Lung (tissue), 12 donors: ENCODE measurements around the gene SLC18A3. TPM values are rescaled to one million over a fixed set of nuclear protein-coding genes. Genes with fewer than 3 reads are reported as not detected.
A peak's percentile ranks its signal among the peaks of the same experiment; 100 is the strongest.

ENCODE experiments used
- ATAC-seq: fragments of 200-7000 bp; cut with Tn5 transposase; one replicate; pipeline ENCODE4 v1.9.1; 2020; ENCODE audit warnings: moderate number of reproducible peaks; ENCODE audit not compliant: insufficient read depth, low FRiP score
- DNase-seq, 3 donors: peaks; one replicate each; pipeline ENCODE4 v3.0.0-alpha.2; 2013 to 2017
- H3K27ac ChIP-seq, 2 donors: one replicate each; pipeline ENCODE4 v1.5.1; 2013; ENCODE audit warnings: mild to moderate bottlenecking in 2 of 2, moderate library complexity in 2 of 2, control low read depth in 1 of 2, inconsistent platforms in 1 of 2, low read depth in 1 of 2, low read length in 1 of 2
- H3K27me3 ChIP-seq, 3 donors: one replicate each; pipeline ENCODE4 v1.5.1; 2013; ENCODE audit warnings: low read length in 2 of 3; ENCODE audit not compliant: control insufficient read depth in 3 of 3, insufficient read depth in 3 of 3
- H3K36me3 ChIP-seq, 4 donors: one replicate each; pipeline ENCODE4 v1.5.1; 2013; ENCODE audit warnings: low read length in 4 of 4, mild to moderate bottlenecking in 1 of 4, moderate library complexity in 1 of 4; ENCODE audit not compliant: control insufficient read depth in 4 of 4, insufficient read depth in 4 of 4
- H3K4me1 ChIP-seq, 5 donors: one replicate each; pipeline ENCODE4 v1.5.1; 2013; ENCODE audit warnings: low read length in 5 of 5, mild to moderate bottlenecking in 2 of 5, moderate library complexity in 1 of 5; ENCODE audit not compliant: control insufficient read depth in 5 of 5, insufficient read depth in 5 of 5
- H3K4me3 ChIP-seq: one replicate; pipeline ENCODE4 v1.5.1; 2013; ENCODE audit warnings: mild to moderate bottlenecking, control low read depth, moderate library complexity
- H3K9ac ChIP-seq, 2 donors: one replicate each; pipeline ENCODE4 v1.5.1; 2013; ENCODE audit warnings: low read length in 2 of 2, control low read depth in 1 of 2; ENCODE audit not compliant: insufficient read depth in 1 of 2
- H3K9me3 ChIP-seq, 4 donors: one replicate each; pipeline ENCODE4 v1.5.1; 2013; ENCODE audit warnings: low read length in 3 of 4, mild to moderate bottlenecking in 1 of 4, moderate library complexity in 1 of 4; ENCODE audit not compliant: control insufficient read depth in 4 of 4, insufficient read depth in 3 of 4
- WGBS, 2 donors: extraction: QIAGEN DNeasy Blood & Tissue Kit; methylation state at CpG; one replicate each; pipeline ENCODE4 v1.1.7; 2013; 5-methylcytosine and 5-hydroxymethylcytosine counted together
- polyA plus RNA-seq, 2 donors: library from polyadenylated mRNA; stranded (reverse); fragments of 200-250 nt; gene quantifications; one replicate each; pipeline ENCODE4 v1.2.1, GENCODE V29; 2013
- total RNA-seq, 2 donors: library from RNA; depleted of rRNA in 1 of 2; stranded (reverse); fragments of >200 nt in 1 of 2; gene quantifications; one replicate each; pipeline ENCODE4 v1.2.1, GENCODE V29; 2014 to 2021
- TF ChIP-seq, protein P1 (sequence below): IDR thresholded peaks from 2 replicates; pipeline ENCODE4 v1.5.1; 2012; ENCODE audit warnings: mild to moderate bottlenecking; ENCODE audit errors: control extremely low read depth, extremely low read depth
- donor health status: control.
- donor health status: control.
- donor health status: Bipolar disorder and iron deficiency.
- donor health status: healthy.
- donor health status: DM: yes; HTN: yes; CAD: no.

SLC18A3 gene
- total and polyA plus RNA-seq, 4 donors: not detected

GRCh38 chr10:49633327-49634068, 23.4 kb downstream of the SLC18A3 start:
- Histone ChIP-seq H3K4me1 (peaks cover 0 to 3% (median 0%) of the 10 kb centered on the region in 5 donors), H3K4me3 (no peak overlapping the region), H3K27me3 (peaks cover 0 to 25% (median 0%) of the 10 kb centered on the region in 3 donors), H3K9me3 (peaks cover 0 to 3% (median 0%) of the 10 kb centered on the region in 4 donors), H3K36me3 (no peaks in the 10 kb centered on the region), H3K9ac (no peak overlapping the region), H3K27ac (no peak overlapping the region)
- TF ChIP-seq, protein P1, sequence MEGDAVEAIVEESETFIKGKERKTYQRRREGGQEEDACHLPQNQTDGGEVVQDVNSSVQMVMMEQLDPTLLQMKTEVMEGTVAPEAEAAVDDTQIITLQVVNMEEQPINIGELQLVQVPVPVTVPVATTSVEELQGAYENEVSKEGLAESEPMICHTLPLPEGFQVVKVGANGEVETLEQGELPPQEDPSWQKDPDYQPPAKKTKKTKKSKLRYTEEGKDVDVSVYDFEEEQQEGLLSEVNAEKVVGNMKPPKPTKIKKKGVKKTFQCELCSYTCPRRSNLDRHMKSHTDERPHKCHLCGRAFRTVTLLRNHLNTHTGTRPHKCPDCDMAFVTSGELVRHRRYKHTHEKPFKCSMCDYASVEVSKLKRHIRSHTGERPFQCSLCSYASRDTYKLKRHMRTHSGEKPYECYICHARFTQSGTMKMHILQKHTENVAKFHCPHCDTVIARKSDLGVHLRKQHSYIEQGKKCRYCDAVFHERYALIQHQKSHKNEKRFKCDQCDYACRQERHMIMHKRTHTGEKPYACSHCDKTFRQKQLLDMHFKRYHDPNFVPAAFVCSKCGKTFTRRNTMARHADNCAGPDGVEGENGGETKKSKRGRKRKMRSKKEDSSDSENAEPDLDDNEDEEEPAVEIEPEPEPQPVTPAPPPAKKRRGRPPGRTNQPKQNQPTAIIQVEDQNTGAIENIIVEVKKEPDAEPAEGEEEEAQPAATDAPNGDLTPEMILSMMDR: no peak
- 44 to 63% methylated on average over 13 of the region's 13 CpGs for WGBS, 2 donors
- no peak for ATAC-seq
- peak; percentile 57 to 73 (median 69) for DNase-seq

DNA sequence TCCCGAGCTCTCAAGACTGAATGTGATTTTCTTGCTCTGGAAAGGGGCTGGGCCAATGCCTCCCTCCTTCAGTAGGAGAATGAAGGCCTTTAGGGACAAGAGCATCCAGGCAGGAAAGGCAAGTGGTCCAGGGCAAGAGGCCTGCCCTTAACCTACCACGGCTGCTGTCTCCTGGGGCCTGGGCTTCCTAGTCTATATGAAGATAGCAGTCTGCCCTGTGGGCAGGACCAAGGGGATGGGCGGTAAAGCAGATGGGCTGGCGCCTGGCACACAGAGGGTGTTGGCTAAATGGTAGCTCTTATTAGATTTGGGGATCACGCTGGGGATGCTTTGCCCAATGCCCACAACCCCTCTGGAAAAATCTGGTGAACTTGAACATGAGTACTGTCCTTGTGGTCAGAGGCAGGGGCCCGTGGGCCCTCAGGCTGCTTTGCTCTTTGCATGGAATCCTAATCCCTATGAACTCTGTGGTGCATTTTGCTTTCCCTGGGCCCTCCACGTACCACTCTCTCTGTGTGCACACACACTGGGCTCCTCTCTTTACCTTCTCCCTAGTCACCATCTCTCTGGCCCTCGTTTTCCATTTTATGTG, 24.1 kb downstream of the SLC18A3 start:
- DNase-seq (no peak), ATAC-seq (no peak)

GRCh38 chr10:49642311-49642710, 32.2 kb downstream of the SLC18A3 start:
- TF ChIP-seq, protein P1: no peak
- peaks cover 0 to 21% (median 3%) of the 10 kb centered on the region in 3 donors for H3K27me3 ChIP-seq
- DNase-seq: no peak
- H3K9ac ChIP-seq: no peak overlapping the region
- H3K4me3 ChIP-seq: no peak overlapping the region
- H3K9me3 ChIP-seq: peaks cover 0 to 5% (median 0%) of the 10 kb centered on the region in 4 donors
- no peaks in the 10 kb centered on the region for H3K4me1 ChIP-seq
- no peaks in the 10 kb centered on the region for H3K36me3 ChIP-seq
- no peak for ATAC-seq
- WGBS, 2 donors: 89 to 92% methylated on average over 3 of the region's 3 CpGs
- no peak overlapping the region for H3K27ac ChIP-seq

More for the DNA sequence above, 24.1 kb downstream of the SLC18A3 start:
- 77 to 84% methylated on average over 8 of the region's 8 CpGs for WGBS, 2 donors
- Histone ChIP-seq H3K36me3 (no peaks in the 10 kb centered on the region), H3K27me3 (peaks cover 0 to 27% (median 0%) of the 10 kb centered on the region in 3 donors), H3K27ac (no peak overlapping the region), H3K4me3 (no peak overlapping the region), H3K4me1 (peaks cover 0 to 3% (median 0%) of the 10 kb centered on the region in 5 donors), H3K9ac (no peak overlapping the region), H3K9me3 (peaks cover 0 to 3% (median 0%) of the 10 kb centered on the region in 4 donors)
- TF ChIP-seq, protein P1: no peak
